Heart right ventricle (tissue), 16 donors: Measurements from ENCODE around the gene TM9SF3. TPM values are rescaled to one million over a fixed set of nuclear protein-coding genes. Genes with fewer than 3 reads are reported as not detected.

Experiments
- ATAC-seq, 8 donors: fragments of 200-7000 bp; cut with Tn5 transposase; one replicate each; pipeline ENCODE4 v1.9.1; 2020; ENCODE audit warnings: mild to moderate bottlenecking in 8 of 8, moderate library complexity in 8 of 8, moderate number of reproducible peaks in 1 of 8
- DNase-seq, 2 donors: peaks; one replicate each; pipeline ENCODE4 v3.0.0-alpha.2; 2020
- H3K27ac ChIP-seq, 10 donors: fragments of 200-600 bp; sonication (generic) in 2 of 10; one replicate each; pipeline versions ENCODE4 v1.5.0 to v1.8.0; 2020 to 2022; ENCODE audit warnings: mild to moderate bottlenecking in 3 of 10
- H3K27me3 ChIP-seq, 7 donors: fragments of 200-600 bp; one replicate each; pipeline ENCODE4 v1.8.0; 2021 to 2022; ENCODE audit warnings: mild to moderate bottlenecking in 2 of 7
- H3K36me3 ChIP-seq, 9 donors: fragments of 200-600 bp; sonication (generic) in 1 of 9; one replicate each; pipeline versions ENCODE4 v1.5.0 to v1.8.0; 2020 to 2022; ENCODE audit warnings: mild to moderate bottlenecking in 2 of 9
- H3K4me1 ChIP-seq, 9 donors: fragments of 200-600 bp; sonication (generic) in 1 of 9; one replicate each; pipeline versions ENCODE4 v1.5.0 to v1.8.0; 2020 to 2022; ENCODE audit warnings: mild to moderate bottlenecking in 4 of 9
- H3K4me3 ChIP-seq, 10 donors: fragments of 200-600 bp; sonication (generic) in 2 of 10; one replicate each; pipeline versions ENCODE4 v1.5.0 to v1.8.0; 2020 to 2022; ENCODE audit warnings: mild to moderate bottlenecking in 7 of 10, moderate library complexity in 2 of 10
- H3K9me3 ChIP-seq, 11 donors: fragments of 200-600 bp in 10 of 11; sonication (generic) in 2 of 11; one replicate each; pipeline versions ENCODE4 v1.5.0 to v1.8.0; 2013 to 2022; ENCODE audit warnings: mild to moderate bottlenecking in 2 of 11, control low read depth in 1 of 11, moderate library complexity in 1 of 11
- WGBS, 2 donors: extraction: QIAGEN DNeasy Blood & Tissue Kit; methylation state at CpG; one replicate each; pipeline ENCODE4 v1.1.7; 2013; ENCODE audit warnings: inconsistent platforms in 1 of 2; 5-methylcytosine and 5-hydroxymethylcytosine counted together
- intact Hi-C, 10 donors: fragments of 100-400 bp; cut with DNase I; formaldehyde crosslinking; loops; one replicate each; pipeline versions ENCODE4 v1.11.1 to v1.14.2; 2022
- polyA plus RNA-seq, 2 donors: library from polyadenylated mRNA; stranded (reverse); fragments of 200-250 nt; gene quantifications; one replicate each; pipeline ENCODE4 v1.2.3, GENCODE V29; 2013
- total RNA-seq, 10 donors: library from RNA; stranded (reverse); fragmentation: NEBNext Ultra II Directional in 3 of 10; extraction: Animal tissue kit (Norgen Biotek cat#: 25700) in 3 of 10; gene quantifications; one replicate each; pipeline versions ENCODE4 v1.2.1 to v1.2.4, GENCODE V29; 2021 to 2023
- TF ChIP-seq, protein P1 (sequence below), 9 donors: fragments of 200-600 bp; sonication (generic) in 2 of 9; IDR thresholded peaks; one replicate each; pipeline versions ENCODE4 v1.5.0 to v1.8.0; 2021 to 2022; ENCODE audit warnings: antibody characterized with exemption in 9 of 9, mild to moderate bottlenecking in 5 of 9, moderate library complexity in 1 of 9
- donor health status: Arrhythmogenic right ventricular cardiomyopathy.
- donor health status: ischemic (EF 13 %, LVEDD 7.1; RV severe dilation, severe dysfunction).
- donor health status: healthy with polysubstance abuse.
- donor health status: DM: no; HTN: yes; CAD: no.
- donor health status: DM: no; HTN: no; CAD: no.
- donor health status: ischemic (EF 25% LVEDD 6.9; RV normal size, moderate dysfunction).
- donor health status: ischemic (EF 25% LVEDD 5.7; RV mildly dilated, moderate dysfunction).
- donor health status: healthy.
- donor health status: DM: yes; HTN: yes; CAD: no.
- donor health status: Ischemic cardiomyopathy.
- donor health status: ischemic (EF 35%, LVEDD 5.7; RV mildly dilated, moderate dysfunction).
- donor health status: nonischemic (EF 11% LVEDD 7.7; RV severe dilation, severe dysfunction).
- donor health status: DM: yes; HTN: yes; CAD: no.
- donor health status: PGD.
- donor health status: ischemic (EF 29% LVEDD 5.4; RV normal size, mild dysfunction).
- donor health status: nonischemic (EF 23%, LVEDD 6.1; RV moderate dilation, normal function).

Gene TM9SF3
- total and polyA plus RNA-seq, 12 donors, result 17.5 to 83.9 (median 60.8) TPM

DNA sequence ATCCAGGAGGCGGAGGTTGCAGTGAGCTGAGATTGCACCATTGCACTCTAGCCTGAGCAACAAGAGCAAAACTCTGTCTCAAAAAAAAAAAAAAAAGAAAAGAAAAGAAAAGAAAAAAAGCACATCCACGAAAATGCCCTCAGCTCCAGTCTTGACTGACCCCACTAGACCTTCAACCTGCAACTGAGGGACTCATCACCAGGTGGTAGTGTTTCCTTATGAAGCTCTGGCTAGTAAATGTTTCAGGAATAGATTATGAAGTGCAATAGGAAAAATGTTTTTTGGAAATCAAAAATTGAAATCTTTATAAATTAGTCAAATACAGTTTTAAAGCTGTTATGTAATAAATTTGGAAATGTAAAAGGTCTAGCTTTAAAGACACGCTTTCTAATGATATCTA lies 95.5 kb downstream of the TM9SF3 start:
- ATAC-seq (no peak), DNase-seq (no peak)
- Histone ChIP-seq H3K4me3 (no peak overlapping the region), H3K27ac (no peak overlapping the region), H3K9me3 (no peaks in the 10 kb centered on the region), H3K36me3 (no peaks in the 10 kb centered on the region), H3K27me3 (no peaks in the 10 kb centered on the region), H3K4me1 (no peaks in the 10 kb centered on the region)
- intact Hi-C loops, result no loop called here
- 67 to 73% methylated on average over 3 of the region's 3 CpGs for WGBS, 2 donors
- TF ChIP-seq, protein P1, sequence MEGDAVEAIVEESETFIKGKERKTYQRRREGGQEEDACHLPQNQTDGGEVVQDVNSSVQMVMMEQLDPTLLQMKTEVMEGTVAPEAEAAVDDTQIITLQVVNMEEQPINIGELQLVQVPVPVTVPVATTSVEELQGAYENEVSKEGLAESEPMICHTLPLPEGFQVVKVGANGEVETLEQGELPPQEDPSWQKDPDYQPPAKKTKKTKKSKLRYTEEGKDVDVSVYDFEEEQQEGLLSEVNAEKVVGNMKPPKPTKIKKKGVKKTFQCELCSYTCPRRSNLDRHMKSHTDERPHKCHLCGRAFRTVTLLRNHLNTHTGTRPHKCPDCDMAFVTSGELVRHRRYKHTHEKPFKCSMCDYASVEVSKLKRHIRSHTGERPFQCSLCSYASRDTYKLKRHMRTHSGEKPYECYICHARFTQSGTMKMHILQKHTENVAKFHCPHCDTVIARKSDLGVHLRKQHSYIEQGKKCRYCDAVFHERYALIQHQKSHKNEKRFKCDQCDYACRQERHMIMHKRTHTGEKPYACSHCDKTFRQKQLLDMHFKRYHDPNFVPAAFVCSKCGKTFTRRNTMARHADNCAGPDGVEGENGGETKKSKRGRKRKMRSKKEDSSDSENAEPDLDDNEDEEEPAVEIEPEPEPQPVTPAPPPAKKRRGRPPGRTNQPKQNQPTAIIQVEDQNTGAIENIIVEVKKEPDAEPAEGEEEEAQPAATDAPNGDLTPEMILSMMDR (IDR thresholded peaks at IDR 0.05), result peak in 7 of 9 donors; percentile 20 to 48 (median 34)

DNA sequence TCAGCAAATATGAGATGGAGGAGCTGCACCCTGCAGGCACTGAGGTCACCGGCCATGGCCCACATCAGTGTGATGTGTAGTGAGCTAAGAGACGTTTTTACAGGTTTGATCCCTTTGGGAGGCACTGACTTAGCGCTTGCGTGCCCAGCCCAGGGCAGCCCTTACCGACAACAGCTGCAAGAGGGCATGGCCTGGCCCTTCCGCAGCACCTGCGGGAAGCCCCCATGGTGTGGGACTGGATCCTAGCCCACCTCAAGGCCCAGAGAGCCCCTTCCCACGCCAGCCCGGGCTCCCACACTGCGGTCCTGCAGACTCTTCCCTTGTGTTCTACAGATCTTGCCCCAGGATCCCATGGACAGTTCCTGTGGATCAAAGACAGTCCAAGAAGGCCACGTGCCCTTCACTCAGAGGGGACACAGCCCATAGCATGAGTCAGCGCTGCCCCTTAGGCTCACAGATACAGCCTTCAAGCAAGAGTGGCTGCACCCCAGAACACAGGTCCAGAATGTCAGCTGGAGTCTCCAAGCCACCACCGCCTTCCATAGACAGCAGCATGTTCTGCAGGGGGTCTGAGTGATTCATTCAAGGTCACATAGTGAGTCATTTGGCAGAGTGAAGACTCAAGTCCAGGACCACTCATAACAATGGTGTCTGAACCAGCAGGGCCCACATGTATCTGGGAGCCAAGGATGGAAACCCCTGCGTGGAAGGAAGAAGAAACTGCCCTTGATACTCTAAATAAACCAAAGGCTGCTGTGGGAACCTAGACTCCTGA lies 98.5 kb downstream of the TM9SF3 start:
- Histone ChIP-seq H3K27me3 (no peaks in the 10 kb centered on the region), H3K36me3 (no peaks in the 10 kb centered on the region), H3K4me1 (no peaks in the 10 kb centered on the region), H3K9me3 (no peaks in the 10 kb centered on the region), H3K27ac (no peak overlapping the region), H3K4me3 (no peak overlapping the region)
- DNase-seq (no peak), ATAC-seq (no peak)
- intact Hi-C loops, result no loop called here
- 88 to 89% methylated on average over 14 of the region's 14 CpGs for WGBS, 2 donors
- TF ChIP-seq, protein P1 (IDR thresholded peaks at IDR 0.05), result no peak

DNA sequence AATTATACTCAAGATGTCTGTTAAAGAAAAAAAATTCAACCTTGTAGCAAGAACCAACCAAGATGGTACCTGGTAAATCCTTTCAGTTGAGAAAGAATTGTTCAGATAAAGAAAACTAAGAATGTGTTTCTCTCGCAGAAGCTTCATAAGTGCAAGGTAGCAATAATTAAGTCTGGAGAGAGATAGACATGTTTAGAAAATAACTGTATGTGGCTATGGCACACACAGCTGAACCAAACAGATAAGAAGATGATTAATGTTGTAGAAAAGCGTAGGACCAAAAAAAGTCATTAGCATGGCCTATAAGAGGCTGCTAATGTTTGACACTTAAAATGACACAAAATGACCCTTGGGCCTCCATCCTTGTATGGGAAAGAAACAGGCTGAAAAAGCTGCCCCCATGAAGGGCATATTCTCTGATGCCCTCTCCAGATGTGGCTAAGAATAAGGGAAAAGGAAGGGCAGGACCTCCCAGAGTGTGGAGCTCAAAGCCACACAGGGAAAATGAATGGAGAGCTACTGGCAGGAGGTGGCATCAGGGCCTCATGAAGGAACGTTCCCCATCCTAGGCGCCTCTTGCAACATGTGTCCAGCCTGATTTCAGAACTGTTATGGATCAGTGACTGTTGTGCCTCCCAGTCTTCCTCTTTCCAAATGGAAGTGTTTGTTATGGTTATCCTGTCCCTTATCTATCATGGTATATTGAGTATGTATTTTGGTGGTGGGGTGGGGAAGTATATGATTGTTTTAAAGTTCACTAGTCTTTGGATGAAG lies 103.8 kb downstream of the TM9SF3 start:
- H3K27me3 ChIP-seq, result peaks cover 0 to 4% (median 0%) of the 10 kb centered on the region in 7 donors
- H3K36me3 ChIP-seq, result no peaks in the 10 kb centered on the region
- TF ChIP-seq, protein P1 (IDR thresholded peaks at IDR 0.05), result no peak
- no peaks in the 10 kb centered on the region for H3K4me1 ChIP-seq
- H3K9me3 ChIP-seq, result peaks cover 0 to 3% (median 0%) of the 10 kb centered on the region in 11 donors
- DNase-seq (no peak), ATAC-seq (no peak)
- no peak overlapping the region for H3K27ac ChIP-seq
- H3K4me3 ChIP-seq, result no peak overlapping the region
- intact Hi-C loops, result no loop called here
- WGBS, 2 donors, result 70 to 73% methylated on average over 4 of the region's 4 CpGs

DNA sequence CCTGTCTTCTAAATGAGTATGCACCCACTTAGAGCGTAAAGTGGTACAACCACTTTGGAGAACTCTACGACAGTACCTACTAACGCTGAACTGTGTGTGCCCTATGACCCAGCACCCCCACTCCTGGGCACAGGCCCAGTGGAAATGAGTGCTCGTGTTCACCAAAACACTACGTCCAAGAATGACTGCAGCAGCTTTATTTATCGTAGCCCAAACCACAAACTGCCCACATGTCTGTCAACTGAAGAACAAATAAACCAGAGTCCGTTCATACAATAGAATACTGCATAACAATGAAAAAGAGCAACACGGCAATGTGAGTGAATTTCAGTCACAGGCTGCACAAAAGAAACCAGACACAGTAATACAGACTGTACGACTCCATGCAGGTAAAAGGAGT lies 108.5 kb downstream of the TM9SF3 start:
- Histone ChIP-seq H3K27ac (no peak overlapping the region), H3K4me3 (no peak overlapping the region), H3K4me1 (no peaks in the 10 kb centered on the region), H3K27me3 (peaks cover 0 to 4% (median 0%) of the 10 kb centered on the region in 7 donors), H3K36me3 (no peaks in the 10 kb centered on the region), H3K9me3 (peaks cover 0 to 7% (median 0%) of the 10 kb centered on the region in 11 donors)
- intact Hi-C loops, result no loop called here
- WGBS, 2 donors, result 81 to 83% methylated on average over 9 of the region's 9 CpGs
- ATAC-seq, result peak in 1 of 8 donors; percentile 11
- TF ChIP-seq, protein P1 (IDR thresholded peaks at IDR 0.05), result no peak
- no peak for DNase-seq
